ENCODE results near the gene RHOF. TPM values are rescaled to one million over a fixed set of nuclear protein-coding genes. Genes with fewer than 3 reads are reported as not detected.

Gene RHOF
- total RNA-seq, 4 donors from 2014 or later = 22.8 to 105 (median 69.9) TPM

- WGBS, 2 donors = 69 to 80% methylated on average over 25 to 26 of the region's 28 CpGs
- H3K4me3 ChIP-seq (replicated peaks in 1 of 3) = no peak overlapping the region
- DNase-seq = peak in 1 of 2 donors; percentile 46
- no peaks in the 10 kb centered on the region for H3K36me3 ChIP-seq
- H3K27me3 ChIP-seq = no peaks in the 10 kb centered on the region
- no peaks in the 10 kb centered on the region for H3K9me3 ChIP-seq
- H3K27ac ChIP-seq = peak overlapping the region; percentile 33 to 61 (median 48)
- H3K4me1 ChIP-seq = peaks cover 39 to 60% of the 10 kb centered on the region in 2 donors
- TF ChIP-seq CTCF (IDR thresholded peaks at IDR 0.05) (no peak), POLR2A (IDR thresholded peaks at IDR 0.05) (no peak)
- intact Hi-C loops (cut with DNase I) = loop anchor here (5.0 kb wide), 1 partner anchor 93 kb away; no protein-coding TSS in a partner anchor
These were observed 3.4 kb downstream of the RHOF start for GRCh38 chr12:121789800-121790728.

- DNase-seq = no peak
- Histone ChIP-seq H3K36me3 (no peaks in the 10 kb centered on the region), H3K27me3 (no peaks in the 10 kb centered on the region), H3K27ac (peak overlapping the region; percentile 33 to 61 (median 48)), H3K4me3 (replicated peaks in 1 of 3) (no peak overlapping the region), H3K9me3 (no peaks in the 10 kb centered on the region), H3K4me1 (peaks cover 32 to 60% of the 10 kb centered on the region in 2 donors)
- 75 to 77% methylated on average over 13 of the region's 13 CpGs for WGBS, 2 donors
- TF ChIP-seq CTCF (IDR thresholded peaks at IDR 0.05) (no peak), POLR2A (IDR thresholded peaks at IDR 0.05) (no peak)
- intact Hi-C loops (cut with DNase I) = no loop called here
These were observed 4.2 kb downstream of the RHOF start for GRCh38 chr12:121789233-121789781.

DNA sequence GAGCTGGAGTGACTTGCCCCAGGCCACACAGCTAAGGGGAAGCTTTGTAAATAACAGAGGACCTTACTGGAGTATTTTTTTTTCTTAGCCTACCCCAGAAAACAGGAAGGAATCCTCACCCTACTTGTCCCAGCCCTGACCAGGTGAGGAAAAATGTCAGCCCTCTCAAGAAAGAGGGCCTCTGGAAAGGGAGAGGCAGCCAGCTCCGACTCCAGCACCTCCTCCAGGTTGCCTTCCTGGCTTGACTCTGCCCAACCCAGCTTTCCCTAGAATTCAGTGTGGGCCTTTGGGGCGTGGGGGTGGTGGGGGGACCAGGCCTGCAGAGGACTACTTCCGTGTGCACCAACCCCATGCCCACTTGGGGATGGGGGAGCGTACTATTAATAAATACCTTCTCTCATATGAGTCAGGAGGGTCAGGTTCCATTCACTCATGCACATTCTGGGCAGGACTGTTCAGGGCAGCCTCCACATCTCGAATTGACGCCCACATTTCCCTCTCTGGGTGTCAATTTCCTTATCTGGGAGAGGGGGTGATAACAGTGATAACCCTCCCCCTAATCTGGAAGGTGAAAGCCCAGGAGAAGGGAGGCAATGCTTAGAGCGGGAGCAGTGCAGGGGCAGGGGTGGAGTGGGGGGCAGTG is 5.2 kb downstream of the RHOF start:
- 86 to 92% methylated on average over 7 of the region's 7 CpGs for WGBS, 2 donors
- intact Hi-C loops (cut with DNase I) = no loop called here
- peak overlapping the region; percentile 11 to 67 (median 54) for H3K27ac ChIP-seq

GRCh38 chr12:121787063-121788025 is 6.1 kb downstream of the RHOF start:
- Histone ChIP-seq H3K4me3 (replicated peaks in 1 of 3) (no peak overlapping the region), H3K36me3 (no peaks in the 10 kb centered on the region), H3K4me1 (peaks cover 25 to 47% of the 10 kb centered on the region in 2 donors), H3K9me3 (no peaks in the 10 kb centered on the region), H3K27ac (peak overlapping the region; percentile 54 to 67 (median 65)), H3K27me3 (no peaks in the 10 kb centered on the region)
- WGBS, 2 donors = 66 to 73% methylated on average over 16 to 17 of the region's 17 CpGs
- peak in 1 of 2 donors; percentile 43 for TF ChIP-seq POLR2A (IDR thresholded peaks at IDR 0.05)
- no peak for TF ChIP-seq CTCF (IDR thresholded peaks at IDR 0.05)
- peak; percentile 89 to 98 for DNase-seq
- intact Hi-C loops (cut with DNase I) = no loop called here

More for the DNA sequence above, 5.2 kb downstream of the RHOF start:
- TF ChIP-seq POLR2A (IDR thresholded peaks at IDR 0.05) = no peak
- DNase-seq = no peak
- no peaks in the 10 kb centered on the region for H3K27me3 ChIP-seq
- no peak overlapping the region for H3K4me3 ChIP-seq (replicated peaks in 1 of 3)
- H3K9me3 ChIP-seq = no peaks in the 10 kb centered on the region
- H3K36me3 ChIP-seq = no peaks in the 10 kb centered on the region
- peaks cover 26 to 53% of the 10 kb centered on the region in 2 donors for H3K4me1 ChIP-seq
